HG02642 (cell line): ENCODE measurements around the gene NUP133.
A peak's percentile ranks its signal among the peaks of the same experiment; 100 is the strongest.

Source experiments
- ATAC-seq: cut with Tn5 transposase; IDR thresholded peaks from one replicate; pipeline ENCODE4 v1.9.1; 2021; ENCODE audit warnings: mild to moderate bottlenecking; ENCODE audit not compliant: unreplicated experiment, poor library complexity

NUP133 gene

GRCh38 chr1:229456016-229456415 is 52.1 kb downstream of the NUP133 start:
- no peak for ATAC-seq

- no peak for ATAC-seq
Measured at GRCh38 chr1:229454056-229454455, 54.1 kb downstream of the NUP133 start.

- ATAC-seq: no peak
Measured at GRCh38 chr1:229452956-229453801, 55.0 kb downstream of the NUP133 start.

- ATAC-seq: no peak
Measured at GRCh38 chr1:229448845-229449244, 59.3 kb downstream of the NUP133 start.

GRCh38 chr1:229448354-229448753 is 59.8 kb downstream of the NUP133 start:
- ATAC-seq: no peak

GRCh38 chr1:229447809-229448252 is 60.3 kb downstream of the NUP133 start:
- no peak for ATAC-seq

GRCh38 chr1:229445828-229446227 is 62.3 kb downstream of the NUP133 start:
- ATAC-seq: no peak

GRCh38 chr1:229440851-229441537 is 67.1 kb downstream of the NUP133 start:
- ATAC-seq: peak; percentile 94

GRCh38 chr1:229438021-229438420 is 70.1 kb downstream of the NUP133 start:
- ATAC-seq: no peak

- ATAC-seq: no peak
Measured at GRCh38 chr1:229437443-229437842, 70.7 kb downstream of the NUP133 start.

GRCh38 chr1:229436201-229436600 is 71.9 kb downstream of the NUP133 start:
- no peak for ATAC-seq

- ATAC-seq: no peak
Measured at GRCh38 chr1:229434641-229435051, 73.5 kb downstream of the NUP133 start.

GRCh38 chr1:229434005-229434640 is 74.0 kb downstream of the NUP133 start, which contains the start of gene ACTA1:
ACTA1 (minus strand) TSS chr1:229434094; CDS start chr1:229433115, 979 bp downstream.
- ATAC-seq: no peak

GRCh38 chr1:229433364-229434004 is 74.7 kb downstream of the NUP133 start:
- no peak for ATAC-seq

GRCh38 chr1:229432905-229433304 is 75.2 kb downstream of the NUP133 start:
- ATAC-seq: no peak

- ATAC-seq: no peak
Measured at GRCh38 chr1:229432116-229432461, 76.1 kb downstream of the NUP133 start.

- ATAC-seq: no peak
Measured at GRCh38 chr1:229431284-229432115, 76.6 kb downstream of the NUP133 start.

GRCh38 chr1:229430761-229431283 is 77.3 kb downstream of the NUP133 start:
- ATAC-seq: no peak

GRCh38 chr1:229428256-229428655 is 79.9 kb downstream of the NUP133 start:
- ATAC-seq: no peak
